Renal cortical epithelial cell (primary cell): ENCODE measurements around the gene TAF12. TPM values are rescaled to one million over a fixed set of nuclear protein-coding genes. Genes with fewer than 3 reads are reported as not detected.
"Not testable (repeated sequence)": the region's sequence is repeated elsewhere in the genome, so short reads cannot be mapped to it uniquely, and the experiment has no call there.

Source experiments
- DNase-seq: peaks from one replicate; pipeline ENCODE4 v3.0.0-alpha.2; 2011; ENCODE audit warnings: low read depth
- total RNA-seq: library from RNA; depleted of rRNA; stranded (reverse); fragments of >200 nt; gene quantifications from 2 replicates; pipeline ENCODE4 v1.2.3, GENCODE V29; 2014

Gene TAF12
- total RNA-seq, 1 donor from 2014 or later = 29.2 TPM

- DNase-seq = not testable (repeated sequence)
These were observed 2.5 kb upstream of the TAF12 start for GRCh38 chr1:28645406-28645805.

- no peak for DNase-seq
These were observed 1.6 kb upstream of the TAF12 start for GRCh38 chr1:28644494-28644893.

- DNase-seq = peak; percentile 4
These were observed 616 bp downstream of the TAF12 start for GRCh38 chr1:28642056-28642846.

GRCh38 chr1:28640766-28641165 lies 2.1 kb downstream of the TAF12 start:
- peak; percentile 25 for DNase-seq

GRCh38 chr1:28632560-28632959 lies 10.3 kb downstream of the TAF12 start:
- DNase-seq = no peak

- no peak for DNase-seq
These were observed 11.2 kb downstream of the TAF12 start for GRCh38 chr1:28631713-28632112.

- no peak for DNase-seq
These were observed 29.7 kb downstream of the TAF12 start for GRCh38 chr1:28613175-28613574.

GRCh38 chr1:28606771-28607170 lies 36.1 kb downstream of the TAF12 start:
- no peak for DNase-seq

- DNase-seq = no peak
These were observed 37.9 kb downstream of the TAF12 start for GRCh38 chr1:28604962-28605361.

GRCh38 chr1:28604411-28604810 lies 38.5 kb downstream of the TAF12 start:
- no peak for DNase-seq

- peak; percentile 76 for DNase-seq
These were observed 40.1 kb downstream of the TAF12 start for GRCh38 chr1:28602536-28603439.

- peak; percentile 91 for DNase-seq
These were observed 41.2 kb downstream of the TAF12 start for GRCh38 chr1:28601696-28602095.

- not testable (repeated sequence) for DNase-seq
These were observed 46.6 kb downstream of the TAF12 start for GRCh38 chr1:28596276-28596675.

GRCh38 chr1:28595412-28596191 lies 47.3 kb downstream of the TAF12 start:
- DNase-seq = no peak

- peak; percentile 56 for DNase-seq
These were observed 48.0 kb downstream of the TAF12 start for GRCh38 chr1:28594686-28595411.

- DNase-seq = not testable (repeated sequence)
These were observed 48.9 kb downstream of the TAF12 start for GRCh38 chr1:28593988-28594356.

- no peak for DNase-seq
These were observed 50.4 kb downstream of the TAF12 start for GRCh38 chr1:28592321-28593071.

GRCh38 chr1:28591708-28592320 lies 51.1 kb downstream of the TAF12 start, which contains the start of gene RAB42:
Gene RAB42, plus strand, starts transcription at chr1:28592265. Its CDS starts 247 bp downstream, at chr1:28592512.
- no peak for DNase-seq

- peak; percentile 83 for DNase-seq
These were observed 56.1 kb downstream of the TAF12 start for GRCh38 chr1:28586585-28587391.
